GM12873 (cell line): ENCODE data around the gene MAPK1.

ENCODE experiments used
- TF ChIP-seq, protein P1 (sequence below): IDR thresholded peaks from 2 replicates; pipeline ENCODE4 v1.5.1; 2012; ENCODE audit warnings: low read depth, mild to moderate bottlenecking, moderate library complexity, low read length, control low read depth; ENCODE audit not compliant: insufficient read depth; ENCODE audit errors: missing control alignments

The MAPK1 gene

DNA sequence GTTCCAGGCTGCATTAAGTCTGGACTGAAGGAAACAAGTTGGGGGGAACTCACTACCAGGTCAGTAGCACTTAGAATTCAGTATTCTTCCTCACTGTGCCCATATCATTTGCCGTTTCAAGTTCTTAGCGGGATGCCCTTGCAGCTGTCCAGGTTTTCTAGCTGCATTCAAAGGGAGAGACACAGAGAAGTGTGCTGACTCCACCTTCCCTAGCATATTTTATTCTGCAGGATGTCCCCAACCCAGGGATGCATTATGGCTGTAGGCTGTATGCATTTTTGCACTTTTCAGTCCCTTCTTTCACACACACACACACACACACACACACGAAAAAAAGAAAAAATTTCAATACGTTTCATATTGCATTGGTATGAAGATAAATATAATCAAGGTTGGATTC, 35.8 kb upstream of the MAPK1 start:
- TF ChIP-seq, protein P1, sequence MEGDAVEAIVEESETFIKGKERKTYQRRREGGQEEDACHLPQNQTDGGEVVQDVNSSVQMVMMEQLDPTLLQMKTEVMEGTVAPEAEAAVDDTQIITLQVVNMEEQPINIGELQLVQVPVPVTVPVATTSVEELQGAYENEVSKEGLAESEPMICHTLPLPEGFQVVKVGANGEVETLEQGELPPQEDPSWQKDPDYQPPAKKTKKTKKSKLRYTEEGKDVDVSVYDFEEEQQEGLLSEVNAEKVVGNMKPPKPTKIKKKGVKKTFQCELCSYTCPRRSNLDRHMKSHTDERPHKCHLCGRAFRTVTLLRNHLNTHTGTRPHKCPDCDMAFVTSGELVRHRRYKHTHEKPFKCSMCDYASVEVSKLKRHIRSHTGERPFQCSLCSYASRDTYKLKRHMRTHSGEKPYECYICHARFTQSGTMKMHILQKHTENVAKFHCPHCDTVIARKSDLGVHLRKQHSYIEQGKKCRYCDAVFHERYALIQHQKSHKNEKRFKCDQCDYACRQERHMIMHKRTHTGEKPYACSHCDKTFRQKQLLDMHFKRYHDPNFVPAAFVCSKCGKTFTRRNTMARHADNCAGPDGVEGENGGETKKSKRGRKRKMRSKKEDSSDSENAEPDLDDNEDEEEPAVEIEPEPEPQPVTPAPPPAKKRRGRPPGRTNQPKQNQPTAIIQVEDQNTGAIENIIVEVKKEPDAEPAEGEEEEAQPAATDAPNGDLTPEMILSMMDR: no peak

DNA sequence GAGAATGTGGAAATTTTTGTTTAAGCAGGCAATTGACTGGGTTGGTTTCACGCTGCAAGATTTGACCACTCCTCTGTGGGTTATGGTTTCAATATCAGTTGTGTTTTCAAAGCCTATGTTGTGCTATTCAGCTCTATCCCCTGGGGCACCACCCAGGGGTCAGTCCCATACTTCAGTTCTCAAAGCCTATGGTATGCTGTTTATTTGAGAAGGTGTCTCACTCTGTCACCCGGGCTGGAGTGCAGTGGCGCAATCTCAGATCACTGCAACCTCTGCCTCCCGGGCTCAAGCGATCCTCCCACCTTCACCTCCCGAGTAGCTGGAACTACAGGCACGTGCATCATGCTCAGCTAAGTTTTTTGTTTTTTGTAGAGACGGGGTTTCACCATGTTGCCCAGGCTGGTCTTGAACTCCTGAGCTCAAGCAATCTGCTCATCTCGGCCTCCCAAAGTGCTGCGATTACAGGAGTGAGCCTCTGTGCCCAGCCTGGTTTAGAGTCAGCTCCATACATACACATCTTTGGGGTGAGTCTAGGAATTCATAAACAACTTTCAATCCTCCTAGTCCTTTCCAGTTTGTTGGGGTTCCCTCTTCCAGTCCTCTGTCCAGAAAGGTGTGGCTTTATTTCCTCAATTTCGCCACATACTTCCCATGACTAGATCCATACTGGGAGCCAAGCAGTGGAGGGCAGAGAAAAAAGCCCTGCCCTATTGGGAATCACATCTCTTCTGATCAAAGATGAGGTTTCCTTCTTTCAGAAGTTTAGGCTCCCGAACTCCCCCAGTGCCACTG, 35.0 kb upstream of the MAPK1 start:
- TF ChIP-seq, protein P1: peak; percentile 10

DNA sequence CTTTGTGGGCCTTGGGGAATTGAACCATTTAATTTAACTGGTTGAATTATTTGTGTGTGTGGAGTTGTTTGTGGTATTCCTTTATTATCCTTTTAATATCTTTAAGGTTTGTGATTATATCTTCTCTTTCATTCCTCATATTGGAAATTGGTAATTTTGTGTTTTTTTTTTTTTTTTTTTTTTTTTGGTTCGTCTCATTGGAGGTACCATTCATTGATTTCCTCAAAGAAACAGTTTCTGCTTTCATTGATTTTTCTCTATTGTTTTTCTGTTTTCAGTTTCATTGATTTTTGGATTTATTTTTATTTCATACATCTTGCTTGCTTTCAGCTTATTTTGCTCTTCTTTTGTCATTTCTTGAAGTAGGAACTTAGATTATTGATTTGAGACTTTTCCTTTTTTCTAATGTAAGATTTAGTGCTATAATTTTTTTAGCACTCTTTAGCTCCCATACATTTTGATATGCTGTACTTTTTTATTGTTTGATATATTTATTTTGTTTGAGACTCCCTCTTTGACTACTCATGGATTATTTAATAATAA, 31.0 kb upstream of the MAPK1 start:
- TF ChIP-seq, protein P1: no peak

DNA sequence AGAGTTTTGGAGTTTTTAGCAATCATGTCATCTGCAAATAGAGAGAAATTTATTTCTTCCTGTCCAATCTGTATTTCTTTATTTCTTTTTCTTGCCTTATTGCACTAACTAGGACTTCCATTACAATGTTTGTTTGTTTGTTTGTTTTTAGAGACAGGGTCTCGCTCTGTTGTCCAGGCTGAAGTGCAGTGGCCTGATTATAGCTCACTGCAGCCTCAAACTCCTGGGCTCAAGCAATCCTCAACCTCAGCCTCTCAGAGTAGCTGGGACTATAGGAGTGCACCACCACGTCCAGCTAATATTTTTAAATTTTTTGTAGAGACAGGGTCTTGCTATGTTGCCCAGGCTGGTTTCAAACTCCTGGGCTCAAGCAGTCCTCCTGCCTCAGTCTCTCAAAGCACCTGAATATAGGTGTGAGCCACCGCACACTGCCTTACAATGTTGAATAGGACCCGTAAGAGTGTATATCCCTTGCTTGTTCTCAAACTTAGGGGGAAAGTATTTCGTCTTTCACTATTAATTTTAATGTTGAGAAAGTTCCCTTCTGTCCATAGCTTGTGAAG, 29.6 kb upstream of the MAPK1 start:
- TF ChIP-seq, protein P1: no peak

DNA sequence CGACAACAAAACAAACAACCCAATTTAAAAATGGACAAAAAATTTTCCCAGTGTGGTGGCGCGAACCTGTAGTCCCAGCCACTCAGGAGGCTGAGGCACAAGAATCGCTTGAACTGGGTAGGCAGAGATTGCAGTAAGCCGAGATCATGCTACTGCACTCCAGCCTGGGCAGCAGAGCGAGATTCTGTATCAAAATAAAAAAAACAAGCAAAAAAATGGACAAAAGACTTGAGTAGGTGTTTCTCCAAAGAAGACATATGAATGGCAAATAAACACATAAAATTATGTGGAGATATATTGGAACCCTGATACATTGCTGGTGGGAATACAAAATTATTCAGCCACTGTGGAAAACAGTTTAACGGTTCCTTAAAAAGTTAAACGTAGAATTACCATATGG, 27.4 kb upstream of the MAPK1 start:
- TF ChIP-seq, protein P1: no peak

DNA sequence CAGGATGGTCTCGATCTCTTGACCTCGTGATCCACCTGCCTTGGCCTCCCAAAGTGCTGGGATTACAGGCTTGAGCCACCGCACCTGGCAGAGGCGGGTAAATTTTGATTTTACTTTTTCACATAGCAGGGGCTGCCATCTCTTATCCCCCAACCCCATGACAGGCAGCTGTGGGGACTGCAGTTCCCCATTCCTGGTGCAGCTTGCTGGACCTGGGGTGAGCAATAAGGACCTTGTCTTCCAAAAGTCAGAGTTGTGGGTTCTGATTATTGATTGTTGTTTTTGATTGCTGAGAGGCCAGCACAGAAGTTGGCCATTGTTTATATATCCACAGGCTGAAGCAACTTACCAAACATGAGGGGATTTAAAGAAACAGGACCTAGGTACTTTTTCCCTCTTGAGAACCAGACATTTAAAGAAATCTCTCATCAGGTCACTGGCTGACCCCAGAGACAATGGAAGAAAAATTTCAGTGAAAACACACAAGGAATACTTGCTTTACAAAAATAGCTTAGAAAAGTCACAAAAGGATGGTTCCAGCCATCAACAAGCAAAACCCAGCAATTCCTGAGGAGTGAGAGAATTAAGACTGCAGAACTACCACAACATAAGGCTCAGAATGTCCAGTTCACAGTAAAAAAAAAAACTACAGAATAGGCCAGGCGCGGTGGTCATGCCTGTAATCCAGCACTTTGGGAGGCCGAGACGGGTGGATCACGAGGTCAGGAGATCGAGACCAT, 22.0 kb upstream of the MAPK1 start:
- TF ChIP-seq, protein P1: no peak

DNA sequence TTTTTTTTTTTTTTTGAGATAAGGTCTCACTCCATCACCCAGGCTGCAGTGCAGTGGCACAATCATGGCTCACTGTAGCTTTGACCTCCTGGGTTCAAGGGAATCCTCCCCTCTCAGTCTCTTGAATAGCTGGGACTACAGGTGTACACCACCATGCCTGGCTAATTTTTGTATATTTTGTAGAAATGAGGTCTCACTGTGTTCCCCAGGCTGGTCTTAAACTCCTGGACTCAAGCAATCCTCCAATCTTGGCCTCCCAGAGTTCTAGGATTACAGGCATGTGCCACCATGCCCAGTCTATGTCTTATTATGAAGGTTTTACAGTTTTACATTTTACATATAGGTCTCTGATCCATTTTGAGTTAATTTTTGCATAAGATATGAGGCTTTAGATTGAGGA, 20.4 kb upstream of the MAPK1 start:
- TF ChIP-seq, protein P1: no peak
